HepG2 (cell line): ENCODE measurements around the gene SPAG6. TPM values are rescaled to one million over a fixed set of nuclear protein-coding genes. Genes with fewer than 3 reads are reported as not detected.
A peak's percentile ranks its signal among the peaks of the same experiment; 100 is the strongest.

Source experiments
- ATAC-seq: fragments of 200-7000 bp; cut with Tn5 transposase; 3 replicates; pipeline ENCODE4 v1.9.1; 2020; ENCODE audit warnings: mild to moderate bottlenecking, moderate library complexity
- BruUV-seq: library from RNA; stranded (reverse); fragments of 400-500 nt; replicated peaks from 2 replicates; lab custom pipeline; 2021; lab: Mats Ljungman, UMichigan
- CTCF ChIA-PET: fragments of 300-600 bp; formaldehyde crosslinking; extraction: SDS; loops from one replicate; lab custom pipeline; 2021; ENCODE audit warnings: low total read pairs, inconsistent platforms, low intra/inter-chr PET ratio; lab: Yijun Ruan, JAX
- POLR2A ChIA-PET: fragments of 350-600 bp; sonication (Branson Sonifier 250); formaldehyde crosslinking; loops from one replicate; lab custom pipeline; 2020; ENCODE audit warnings: antibody characterized with exemption, inconsistent platforms; lab: Yijun Ruan, JAX
- DNase-seq: peaks from one replicate; pipeline ENCODE4 v3.0.0-alpha.2; 2015; ENCODE audit warnings: low spot score
- FAIRE-seq: peaks from 3 replicates; lab custom pipeline; 2011; peaks lifted over from hg19 to GRCh38; lab: Jason Lieb, UNC
- H2AFZ ChIP-seq: one replicate; pipeline ENCODE4 v1.6.1; 2011; ENCODE audit warnings: low read length, inconsistent platforms
- H3K27ac ChIP-seq: fragments of 300-600 bp; 3 replicates; pipeline ENCODE4 v1.8.0; 2011; ENCODE audit warnings: mixed run types, mild to moderate bottlenecking, mixed read lengths, low read length, inconsistent platforms; ENCODE audit not compliant: insufficient read depth; ENCODE audit errors: extremely low read length
- H3K27me3 ChIP-seq, 2 experiments: fragments of 200-600 bp in 1 of 2; 2 replicates in 1 of 2; 3 replicates in 1 of 2; pipeline versions ENCODE4 v1.6.0 to v1.8.0; 2011; ENCODE audit warnings: low read length in 2 of 2, mild to moderate bottlenecking in 2 of 2, moderate library complexity in 2 of 2, inconsistent platforms in 1 of 2; ENCODE audit not compliant: insufficient read depth in 2 of 2, control insufficient read depth in 1 of 2
- H3K36me3 ChIP-seq, 2 experiments: fragments of 200-600 bp in 1 of 2; replicated peaks in 1 of 2; 2 replicates in 1 of 2; 3 replicates in 1 of 2; pipeline versions ENCODE4 v1.5.1 to v1.8.0; 2011; ENCODE audit warnings: low read length in 2 of 2, inconsistent platforms in 1 of 2; ENCODE audit not compliant: insufficient read depth in 2 of 2, control insufficient read depth in 1 of 2
- H3K4me1 ChIP-seq: 2 replicates; pipeline ENCODE4 v1.5.1; 2012; ENCODE audit warnings: low read length, inconsistent platforms; ENCODE audit not compliant: insufficient read depth
- H3K4me2 ChIP-seq: 2 replicates; pipeline ENCODE4 v1.6.0; 2011; ENCODE audit warnings: low read depth, low read length, inconsistent platforms
- H3K4me3 ChIP-seq, 3 experiments: fragments of 200-600 bp in 1 of 3; sonication (generic), shearing (Covaris generic) in 1 of 3; replicated peaks in 1 of 3; 2 replicates each; pipeline ENCODE4 v1.5.1; 2011 to 2016; ENCODE audit warnings: low read length in 3 of 3, inconsistent platforms in 2 of 3, low read depth in 2 of 3, mild to moderate bottlenecking in 2 of 3, control low read depth in 1 of 3, mixed read lengths in 1 of 3; ENCODE audit not compliant: insufficient read depth in 1 of 3
- H3K79me2 ChIP-seq: one replicate; pipeline ENCODE4 v1.6.1; 2011; ENCODE audit warnings: low read length, inconsistent platforms; ENCODE audit not compliant: insufficient read depth
- H3K9ac ChIP-seq: 2 replicates; pipeline ENCODE4 v1.6.0; 2011; ENCODE audit warnings: mild to moderate bottlenecking, low read depth, low read length, inconsistent platforms; ENCODE audit not compliant: insufficient read depth
- H3K9me3 ChIP-seq: 2 replicates; pipeline ENCODE4 v1.5.1; 2012; ENCODE audit warnings: mild to moderate bottlenecking, low read length
- H4K20me1 ChIP-seq: 2 replicates; pipeline ENCODE4 v1.6.0; 2011; ENCODE audit warnings: inconsistent platforms, mild to moderate bottlenecking, low read length, moderate library complexity; ENCODE audit not compliant: insufficient read depth
- GATA4 ChIP-seq: sonication (generic); IDR thresholded peaks from 2 replicates; pipeline ENCODE4 v1.6.1; 2016; ENCODE audit warnings: antibody characterized with exemption, low read depth, borderline replicate concordance
- HNF4A ChIP-seq: sonication (generic); formaldehyde crosslinking; IDR thresholded peaks from 2 replicates; pipeline ENCODE4 v1.4.0; 2020; ENCODE audit warnings: missing genetic modification reagents
- NCOR1 ChIP-seq: fragments of 200-600 bp; sonication (generic); IDR thresholded peaks from 2 replicates; pipeline ENCODE4 v1.7.0; 2017; ENCODE audit warnings: antibody characterized with exemption, low read length, borderline replicate concordance
- NFE2L2 ChIP-seq: fragments of 150-350 bp; IDR thresholded peaks from 2 replicates; pipeline ENCODE4 v1.6.1; 2014; ENCODE audit warnings: low read length
- SOX5 ChIP-seq: IDR thresholded peaks from 2 replicates; pipeline ENCODE4 v1.6.1; 2016; ENCODE audit warnings: borderline replicate concordance
- SOX6 ChIP-seq, 2 experiments: fragments of 450-650 bp in 1 of 2; sonication (generic) in 1 of 2; formaldehyde crosslinking in 1 of 2; IDR thresholded peaks; 2 replicates each; pipeline versions ENCODE4 v1.4.0 to v1.6.1; 2017 to 2020; ENCODE audit warnings: antibody characterized with exemption in 1 of 2, mild to moderate bottlenecking in 1 of 2, missing genetic modification reagents in 1 of 2
- ZFP41 ChIP-seq: sonication (generic); formaldehyde crosslinking; IDR thresholded peaks from 2 replicates; pipeline ENCODE4 v1.4.0; 2020; ENCODE audit warnings: mild to moderate bottlenecking, missing genetic modification reagents, borderline replicate concordance
- WGBS: methylation state at CpG from one replicate; pipeline ENCODE4 v1.1.6; 2017; ENCODE audit warnings: low lambda C conversion rate; 5-methylcytosine and 5-hydroxymethylcytosine counted together
- in situ Hi-C: cut with HindIII; loops from 2 replicates; pipeline ENCODE4 v1.10.0; 2017; ENCODE audit warnings: low pct_unique_long_range_greater_than_20kb; ENCODE audit not compliant: extremely low pct_ligation_motif_present
- intact Hi-C: fragments of 100-400 bp; cut with micrococcal nuclease; formaldehyde crosslinking; loops from one replicate; pipeline ENCODE4 v1.10.0; 2022; ENCODE audit not compliant: unreplicated experiment
- polyA plus RNA-seq, 8 experiments: library from polyadenylated mRNA; depleted of rRNA in 3 of 8; stranded (reverse) in 7 of 8; unstranded in 1 of 8; fragments of >200 nt; fragmentation: Illumina TruSeq in 4 of 8; extraction: Trizol in 4 of 8; gene quantifications; 2 replicates each; pipeline versions ENCODE4 v1.2.1 to v1.2.3, GENCODE V29; 2011 to 2016; ENCODE audit warnings: low read depth in 4 of 8, missing spikeins in 1 of 8, mixed read lengths in 1 of 8; ENCODE audit not compliant: insufficient read depth in 1 of 8
- total RNA-seq, 5 experiments: library from RNA; depleted of rRNA; stranded (reverse); fragments of >200 nt; fragmentation: Illumina TruSeq; extraction: Trizol; gene quantifications; 2 replicates each; pipeline ENCODE4 v1.2.3, GENCODE V29; 2016; ENCODE audit warnings: low read depth in 1 of 5
- TF ChIP-seq, protein P1 (sequence below): sonication (generic); formaldehyde crosslinking; IDR thresholded peaks from 2 replicates; pipeline ENCODE4 v1.4.0; 2020; ENCODE audit warnings: missing genetic modification reagents, mild to moderate bottlenecking, borderline replicate concordance

The SPAG6 gene
- total and polyA plus RNA-seq, 2 of the 13 experiments (the other 11 are each of a cell fraction or from before 2014, with no cell fraction given): not detected

DNA sequence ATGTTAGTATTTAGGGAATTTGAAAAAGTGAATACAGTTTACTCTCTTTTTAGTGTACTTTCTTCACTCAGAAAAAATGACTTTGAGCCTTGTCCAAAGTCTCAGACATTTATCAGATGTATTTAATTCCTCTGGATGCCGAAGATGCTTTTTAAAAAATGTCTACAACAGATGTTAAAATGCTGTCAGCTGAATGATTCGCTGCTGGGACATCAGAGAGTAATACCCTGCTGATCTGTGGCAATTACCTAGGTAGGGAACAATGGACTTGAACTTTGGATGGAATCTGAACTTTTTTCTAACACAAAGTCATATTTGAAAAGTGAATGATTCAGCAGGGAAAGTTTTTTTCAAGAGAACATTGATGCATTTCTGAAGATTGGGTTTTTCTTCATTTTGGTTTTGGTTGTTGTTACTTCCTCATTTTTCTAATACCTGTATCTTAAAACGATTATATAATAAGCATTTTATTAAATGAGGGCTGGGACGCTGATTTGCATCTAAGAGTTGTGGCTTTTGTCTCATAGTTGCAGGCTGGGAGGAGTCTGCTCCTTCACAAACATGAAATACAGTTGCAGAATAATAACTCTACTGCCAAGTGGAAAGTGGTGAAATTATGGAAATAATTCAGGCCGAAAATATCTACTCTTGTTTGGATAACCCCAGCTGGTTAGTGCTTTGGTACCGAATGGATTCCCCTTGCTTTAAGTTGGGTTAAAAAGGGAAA lies 98.0 kb downstream of the SPAG6 start:
- H3K79me2 ChIP-seq: no peaks in the 10 kb centered on the region
- H3K27me3 ChIP-seq: no peaks in the 10 kb centered on the region
- no peak overlapping the region for H3K9ac ChIP-seq
- ChIA-PET POLR2A (no interaction called here), CTCF (no interaction called here)
- intact Hi-C loops (no loop called here), in situ Hi-C loops (no loop called here)
- FAIRE-seq: no peak
- no TSS peak for BruUV-seq
- no peaks in the 10 kb centered on the region for H3K36me3 ChIP-seq
- H3K9me3 ChIP-seq: no peaks in the 10 kb centered on the region
- H2AFZ ChIP-seq: no peak overlapping the region
- H4K20me1 ChIP-seq: no peaks in the 10 kb centered on the region
- TF ChIP-seq, protein P1, sequence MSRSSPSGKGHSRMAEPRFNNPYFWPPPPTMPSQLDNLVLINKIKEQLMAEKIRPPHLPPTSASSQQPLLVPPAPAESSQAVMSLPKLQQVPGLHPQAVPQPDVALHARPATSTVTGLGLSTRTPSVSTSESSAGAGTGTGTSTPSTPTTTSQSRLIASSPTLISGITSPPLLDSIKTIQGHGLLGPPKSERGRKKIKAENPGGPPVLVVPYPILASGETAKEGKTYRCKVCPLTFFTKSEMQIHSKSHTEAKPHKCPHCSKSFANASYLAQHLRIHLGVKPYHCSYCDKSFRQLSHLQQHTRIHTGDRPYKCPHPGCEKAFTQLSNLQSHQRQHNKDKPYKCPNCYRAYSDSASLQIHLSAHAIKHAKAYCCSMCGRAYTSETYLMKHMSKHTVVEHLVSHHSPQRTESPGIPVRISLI (CRISPR knock-in tag): peak; percentile 38; the same call in 1 of the 2 replicates
- TF ChIP-seq GATA4 (no peak), HNF4A (CRISPR knock-in tag) (peak; percentile 35), SOX5 (peak; percentile 32; the same call in 1 of the 2 replicates), NCOR1 (peak; percentile 46; the same call in 1 of the 2 replicates), ZFP41 (CRISPR knock-in tag) (no peak), SOX6 (IDR thresholded peaks at IDR 0.05) (no peak), SOX6 (CRISPR knock-in tag; IDR thresholded peaks at IDR 0.05) (peak; percentile 17; the same call in 1 of the 2 replicates), NFE2L2 (0 out of 2 replicates have a peak, but pooled peaks have one; percentile 10)
- ATAC-seq: peak; percentile 50; the same call in 2 of the 3 replicates
- H3K4me3 ChIP-seq: no peak overlapping the region
- peak; percentile 47 for DNase-seq
- 13% methylated on average over 6 of the region's 6 CpGs for WGBS
- no peak overlapping the region for H3K4me2 ChIP-seq
- H3K4me1 ChIP-seq: peaks cover 54% of the 10 kb centered on the region
- H3K27ac ChIP-seq: no peak overlapping the region
